Cardiac muscle cell (in vitro differentiated cells and primary cell): ENCODE measurements around the gene DNAH8. TPM values are rescaled to one million over a fixed set of nuclear protein-coding genes. Genes with fewer than 3 reads are reported as not detected.

Experiments
- DNase-seq, 2 donors: peaks; one replicate each; pipeline versions ENCODE4 v3.0.0 to v3.0.0-alpha.2; 2010 to 2017; ENCODE audit warnings: low read depth in 1 of 2, low spot score in 1 of 2
- H3K27ac ChIP-seq: fragments of 200-600 bp; sonication (generic); 2 replicates; pipeline ENCODE4 v1.5.1; 2016
- H3K27me3 ChIP-seq: fragments of 200-600 bp; sonication (generic); 2 replicates; pipeline ENCODE4 v1.6.0; 2016; ENCODE audit warnings: control low read depth
- H3K36me3 ChIP-seq: fragments of 200-600 bp; sonication (generic); 2 replicates; pipeline ENCODE4 v1.5.1; 2016; ENCODE audit warnings: control low read depth
- H3K4me1 ChIP-seq: fragments of 200-600 bp; sonication (generic); 2 replicates; pipeline ENCODE4 v1.8.1; 2017; ENCODE audit warnings: low read depth, mild to moderate bottlenecking, mixed run types
- H3K4me3 ChIP-seq: fragments of 200-600 bp; sonication (generic); 2 replicates; pipeline ENCODE4 v1.5.1; 2016; ENCODE audit warnings: mild to moderate bottlenecking
- H3K9me3 ChIP-seq: fragments of 200-600 bp; sonication (generic); 2 replicates; pipeline ENCODE4 v1.5.1; 2017; ENCODE audit warnings: low read depth, mild to moderate bottlenecking, control low read depth
- polyA plus RNA-seq: library from polyadenylated mRNA; unstranded; fragments of >200 nt; fragmentation: Nextera tagmentation; extraction: Ambion mirVana; gene quantifications from 2 replicates; pipeline ENCODE4 v1.2.1, GENCODE V29; 2016
- total RNA-seq: library from RNA; depleted of rRNA; stranded (reverse); fragments of >200 nt; gene quantifications from 2 replicates; pipeline ENCODE4 v1.2.3, GENCODE V29; 2016
- TF ChIP-seq, protein P1 (sequence below): IDR thresholded peaks from 2 replicates; pipeline ENCODE4 v1.5.1; 2012; ENCODE audit warnings: low read depth, mild to moderate bottlenecking, low read length

The DNAH8 gene
- total and polyA plus RNA-seq, 2 experiments from 2014 or later: not detected

DNA sequence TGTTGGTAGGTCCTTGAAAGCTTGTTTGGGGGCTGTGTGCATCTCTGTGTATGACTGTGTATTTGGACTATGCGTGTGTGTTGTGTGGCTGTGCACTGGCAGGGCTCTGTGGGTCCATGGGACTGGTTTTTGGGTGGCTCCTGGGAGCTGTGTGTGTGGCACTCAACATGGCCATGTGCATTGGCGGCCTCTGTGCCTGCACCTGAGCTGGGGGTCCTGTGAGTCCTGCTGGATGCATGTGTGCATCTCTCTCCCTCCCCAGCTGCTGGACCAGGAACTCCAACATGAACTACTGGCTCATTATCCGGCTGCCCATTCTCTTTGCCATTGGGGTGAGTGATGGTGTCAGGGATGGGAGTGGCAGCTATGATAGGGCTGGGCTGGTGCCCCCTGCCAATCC, 363.6 kb downstream of the DNAH8 start:
- no peaks in the 10 kb centered on the region for H3K36me3 ChIP-seq
- H3K4me3 ChIP-seq: no peak overlapping the region
- H3K4me1 ChIP-seq: no peaks in the 10 kb centered on the region
- TF ChIP-seq, protein P1, sequence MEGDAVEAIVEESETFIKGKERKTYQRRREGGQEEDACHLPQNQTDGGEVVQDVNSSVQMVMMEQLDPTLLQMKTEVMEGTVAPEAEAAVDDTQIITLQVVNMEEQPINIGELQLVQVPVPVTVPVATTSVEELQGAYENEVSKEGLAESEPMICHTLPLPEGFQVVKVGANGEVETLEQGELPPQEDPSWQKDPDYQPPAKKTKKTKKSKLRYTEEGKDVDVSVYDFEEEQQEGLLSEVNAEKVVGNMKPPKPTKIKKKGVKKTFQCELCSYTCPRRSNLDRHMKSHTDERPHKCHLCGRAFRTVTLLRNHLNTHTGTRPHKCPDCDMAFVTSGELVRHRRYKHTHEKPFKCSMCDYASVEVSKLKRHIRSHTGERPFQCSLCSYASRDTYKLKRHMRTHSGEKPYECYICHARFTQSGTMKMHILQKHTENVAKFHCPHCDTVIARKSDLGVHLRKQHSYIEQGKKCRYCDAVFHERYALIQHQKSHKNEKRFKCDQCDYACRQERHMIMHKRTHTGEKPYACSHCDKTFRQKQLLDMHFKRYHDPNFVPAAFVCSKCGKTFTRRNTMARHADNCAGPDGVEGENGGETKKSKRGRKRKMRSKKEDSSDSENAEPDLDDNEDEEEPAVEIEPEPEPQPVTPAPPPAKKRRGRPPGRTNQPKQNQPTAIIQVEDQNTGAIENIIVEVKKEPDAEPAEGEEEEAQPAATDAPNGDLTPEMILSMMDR: no peak
- H3K27ac ChIP-seq: no peak overlapping the region
- no peaks in the 10 kb centered on the region for H3K9me3 ChIP-seq
- no peaks in the 10 kb centered on the region for H3K27me3 ChIP-seq
- no peak for DNase-seq

DNA sequence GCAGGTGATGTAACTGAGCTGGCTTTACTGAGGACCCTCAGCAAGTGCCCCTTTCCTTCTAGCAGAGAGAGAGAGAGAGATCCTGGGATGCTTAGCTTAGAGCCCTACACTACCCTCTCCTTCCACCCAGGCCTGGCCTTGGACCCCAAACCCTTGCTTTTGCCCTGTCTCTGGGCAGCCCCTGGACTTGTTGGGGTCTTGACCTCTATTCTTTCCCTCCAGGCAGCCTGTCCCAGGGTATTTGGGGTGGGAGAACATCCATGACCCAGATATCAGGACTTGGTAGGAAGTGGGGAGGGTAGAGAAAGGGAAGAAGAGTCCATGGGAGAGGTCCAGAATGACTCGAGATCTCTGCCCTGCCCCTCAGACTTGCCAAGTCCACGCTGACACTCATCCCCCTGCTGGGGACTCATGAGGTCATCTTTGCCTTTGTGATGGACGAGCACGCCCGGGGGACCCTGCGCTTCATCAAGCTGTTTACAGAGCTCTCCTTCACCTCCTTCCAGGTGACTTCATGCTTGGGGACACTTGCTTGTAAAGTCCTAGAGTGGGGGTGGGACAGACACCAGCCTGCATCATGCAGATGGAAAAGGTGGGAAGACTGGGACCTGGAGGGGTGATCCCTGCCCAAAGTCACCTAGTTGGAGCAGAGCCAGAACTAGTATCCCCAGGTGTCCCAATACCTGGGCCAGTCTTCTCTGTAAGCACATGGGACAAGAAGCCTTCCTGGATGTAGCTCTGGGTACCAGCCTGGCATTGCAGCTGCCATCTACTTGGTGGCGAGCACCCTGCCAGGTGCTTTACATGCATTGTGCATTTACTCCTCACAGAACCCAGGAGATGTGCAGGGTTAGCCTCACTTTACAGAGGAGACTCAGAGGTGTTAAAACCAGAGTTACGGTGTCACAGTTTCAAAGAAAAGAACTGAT, 364.4 kb downstream of the DNAH8 start:
- Histone ChIP-seq H3K27ac (no peak overlapping the region), H3K4me1 (no peaks in the 10 kb centered on the region), H3K36me3 (no peaks in the 10 kb centered on the region), H3K9me3 (no peaks in the 10 kb centered on the region), H3K27me3 (no peaks in the 10 kb centered on the region), H3K4me3 (no peak overlapping the region)
- TF ChIP-seq, protein P1: no peak
- no peak for DNase-seq

Other genes starting within 250 kb of the DNAH8 start
- 10.1 and 10.9 TPM in 2 replicates for gene BTBD9, start 75.4 kb upstream of the DNAH8 start, total RNA-seq
- gene BTBD9, start 75.4 kb upstream of the DNAH8 start, polyA plus RNA-seq: 8.4 and 10.4 TPM in 2 replicates
- gene GLO1, start 12.2 kb upstream of the DNAH8 start, total RNA-seq: 122 and 139 TPM in 2 replicates
- gene GLO1, start 12.2 kb upstream of the DNAH8 start, polyA plus RNA-seq: 219 and 243 TPM in 2 replicates